Measurements from ENCODE around the gene RRP1B.
A peak's percentile ranks its signal among the peaks of the same experiment; 100 is the strongest.
"Not testable (repeated sequence)": the region's sequence is repeated elsewhere in the genome, so short reads cannot be mapped to it uniquely, and the experiment has no call there.

RRP1B gene

GRCh38 chr21:43640400-43640799 lies 19.0 kb upstream of the RRP1B start:
- no peak for DNase-seq

- DNase-seq = no peak
These were observed 16.2 kb upstream of the RRP1B start for GRCh38 chr21:43643193-43643592.

- DNase-seq = no peak
These were observed 15.3 kb upstream of the RRP1B start for GRCh38 chr21:43644071-43644470.

- no peak for DNase-seq
These were observed 14.8 kb upstream of the RRP1B start for GRCh38 chr21:43644609-43645008.

GRCh38 chr21:43645136-43645891 lies 14.0 kb upstream of the RRP1B start:
- DNase-seq = no peak

GRCh38 chr21:43645976-43646375 lies 13.4 kb upstream of the RRP1B start:
- DNase-seq = no peak

- DNase-seq = peak; percentile 80 to 83
These were observed 12.7 kb upstream of the RRP1B start for GRCh38 chr21:43646550-43647260.

GRCh38 chr21:43648171-43648570 lies 11.2 kb upstream of the RRP1B start:
- DNase-seq = no peak

- DNase-seq = not testable (repeated sequence)
These were observed 7.4 kb upstream of the RRP1B start for GRCh38 chr21:43651926-43652325.

GRCh38 chr21:43652616-43653015 lies 6.7 kb upstream of the RRP1B start:
- DNase-seq = no peak

GRCh38 chr21:43653626-43654025 lies 5.7 kb upstream of the RRP1B start:
- DNase-seq = no peak

- DNase-seq = no peak
These were observed 4.4 kb upstream of the RRP1B start for GRCh38 chr21:43654806-43655489.

GRCh38 chr21:43657355-43658087 lies 1.8 kb upstream of the RRP1B start:
- DNase-seq = no peak

GRCh38 chr21:43658088-43658741 lies 1.1 kb upstream of the RRP1B start:
- no peak for DNase-seq

GRCh38 chr21:43658769-43659135 lies 608 bp upstream of the RRP1B start:
- no peak for DNase-seq

GRCh38 chr21:43662286-43662685 lies 2.9 kb downstream of the RRP1B start:
- no peak for DNase-seq

- DNase-seq = no peak
These were observed 3.7 kb downstream of the RRP1B start for GRCh38 chr21:43663033-43663432.

- DNase-seq = no peak
These were observed 5.0 kb downstream of the RRP1B start for GRCh38 chr21:43664358-43664757.

GRCh38 chr21:43665879-43666278 lies 6.5 kb downstream of the RRP1B start:
- no peak for DNase-seq

- DNase-seq = no peak
These were observed 8.0 kb downstream of the RRP1B start for GRCh38 chr21:43667191-43667904.

- DNase-seq = no peak
These were observed 10.7 kb downstream of the RRP1B start for GRCh38 chr21:43669828-43670605.
